GM21723 (cell line): ENCODE measurements around the gene FMN1.

Experiments
- ATAC-seq: cut with Tn5 transposase; IDR thresholded peaks from one replicate; pipeline ENCODE4 v1.9.1; 2021; ENCODE audit warnings: mild to moderate bottlenecking, moderate library complexity; ENCODE audit not compliant: unreplicated experiment

The FMN1 gene

DNA sequence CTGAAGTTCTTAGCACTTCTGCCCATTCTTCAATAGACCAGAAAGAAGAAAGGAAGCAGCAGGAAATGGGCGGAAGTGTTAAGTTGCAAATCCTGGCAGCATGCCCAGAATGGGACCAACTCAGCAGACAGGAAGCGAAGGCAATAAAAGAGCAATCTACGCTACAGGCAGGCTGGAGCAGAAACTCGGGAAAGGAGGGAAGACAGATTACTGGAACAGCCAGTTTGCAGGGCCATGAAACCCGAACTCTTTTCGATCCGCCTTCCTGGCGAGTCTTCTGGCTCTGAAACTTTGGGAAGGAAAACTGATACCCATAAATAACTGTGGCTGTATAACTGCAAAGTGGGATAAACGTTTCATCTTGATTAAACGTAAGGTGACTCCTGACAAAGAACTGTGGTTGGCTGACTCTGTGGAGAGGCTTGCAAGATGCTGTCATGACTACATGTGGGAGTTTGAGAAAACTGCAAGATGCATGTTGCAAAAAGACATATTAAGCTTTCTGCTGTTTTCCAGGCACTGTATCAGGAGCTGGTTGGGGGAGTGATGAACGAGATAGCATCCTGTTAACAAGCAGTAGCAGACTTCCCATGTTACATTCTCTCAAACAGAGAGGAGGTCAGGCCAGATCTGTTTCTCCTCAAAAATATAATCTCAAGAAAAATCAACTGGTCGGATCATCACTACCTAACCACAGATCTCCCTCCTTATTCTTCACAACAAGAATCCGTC lies 67.8 kb downstream of the FMN1 start:
- no peak for ATAC-seq

DNA sequence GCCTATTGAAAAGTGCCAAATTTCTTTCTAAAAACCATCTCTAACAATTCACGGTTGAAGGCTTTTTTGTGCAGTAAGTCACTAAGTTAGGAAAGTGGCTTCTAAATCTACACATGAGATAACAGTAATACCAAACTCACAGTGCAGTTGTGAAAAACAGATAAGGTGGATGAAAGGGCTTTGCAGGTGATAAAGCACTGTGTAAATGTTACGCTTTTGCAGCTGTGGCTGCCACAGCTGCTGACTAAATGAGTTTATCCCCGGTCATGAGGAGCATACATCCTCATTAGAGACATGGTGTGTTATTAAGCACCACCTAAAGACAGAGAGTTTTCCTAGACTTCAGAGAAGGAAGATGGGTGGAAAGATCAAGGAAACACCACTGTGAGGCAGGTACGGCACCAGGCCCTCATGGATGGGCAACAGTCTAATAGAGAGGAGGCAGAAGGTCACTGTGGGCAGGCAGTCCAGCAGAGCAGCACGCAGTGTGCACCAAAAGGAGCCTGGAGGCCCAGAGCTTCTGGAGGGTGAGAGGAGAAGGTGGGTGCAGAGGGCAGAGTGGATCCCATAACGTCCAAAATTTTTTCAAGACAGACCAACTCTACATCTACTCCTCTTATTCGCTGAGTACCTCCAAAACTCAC lies 68.5 kb downstream of the FMN1 start:
- no peak for ATAC-seq

DNA sequence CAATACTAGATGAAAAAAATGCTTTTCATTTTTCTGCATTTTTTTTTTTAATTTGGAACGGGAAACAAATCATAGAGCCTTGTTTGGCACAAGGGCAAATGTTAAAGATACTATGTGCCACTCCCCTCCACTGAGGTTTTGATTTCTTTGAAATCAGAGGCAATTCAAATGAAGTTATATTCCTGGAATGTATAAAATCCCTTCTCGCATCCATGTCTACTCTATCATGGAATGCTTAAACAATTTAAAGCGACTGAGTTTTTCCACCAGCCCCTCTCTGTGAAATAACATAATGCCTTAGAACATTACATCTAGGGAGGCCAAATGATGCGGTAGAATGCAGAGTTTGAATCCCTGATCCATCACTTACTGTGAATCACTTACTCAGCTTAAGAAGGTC lies 69.7 kb downstream of the FMN1 start:
- ATAC-seq: no peak

DNA sequence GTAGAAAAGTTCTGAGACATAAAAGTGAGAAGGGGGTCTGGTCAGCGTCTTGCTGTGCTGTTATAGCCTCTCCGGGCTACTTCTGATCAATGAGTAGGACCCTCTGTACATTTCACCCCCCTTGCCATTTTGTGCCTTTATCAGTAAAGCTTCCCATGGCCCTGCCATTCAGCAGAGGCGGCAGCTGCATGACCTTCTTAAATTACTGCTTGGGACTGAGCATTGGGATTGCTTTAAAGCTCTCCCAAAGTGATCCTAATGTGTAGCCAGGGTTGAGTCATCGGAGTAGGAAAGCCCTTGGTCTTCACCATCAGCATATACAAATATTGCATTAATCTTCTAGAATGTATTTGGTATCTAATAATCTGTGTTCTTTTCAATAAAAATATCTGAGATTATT lies 70.2 kb downstream of the FMN1 start:
- no peak for ATAC-seq

DNA sequence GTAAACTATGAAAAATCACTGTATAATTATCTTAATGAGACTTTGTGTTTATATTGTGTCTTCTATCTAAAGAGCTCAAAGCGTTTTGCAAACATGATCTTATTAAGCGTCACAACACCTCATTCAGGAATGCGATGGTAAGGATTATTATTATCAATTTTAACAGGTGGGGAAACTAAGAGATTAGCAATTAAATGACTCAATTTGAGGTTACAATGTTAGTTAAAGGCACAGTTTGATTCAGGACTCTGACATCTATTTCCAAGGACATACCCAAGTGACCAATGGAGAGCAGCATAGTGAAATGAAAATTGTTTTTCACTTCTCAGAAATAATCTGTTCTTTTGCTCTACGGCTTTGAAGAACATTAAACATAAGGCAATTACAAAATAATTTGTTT lies 74.6 kb downstream of the FMN1 start:
- ATAC-seq: no peak

DNA sequence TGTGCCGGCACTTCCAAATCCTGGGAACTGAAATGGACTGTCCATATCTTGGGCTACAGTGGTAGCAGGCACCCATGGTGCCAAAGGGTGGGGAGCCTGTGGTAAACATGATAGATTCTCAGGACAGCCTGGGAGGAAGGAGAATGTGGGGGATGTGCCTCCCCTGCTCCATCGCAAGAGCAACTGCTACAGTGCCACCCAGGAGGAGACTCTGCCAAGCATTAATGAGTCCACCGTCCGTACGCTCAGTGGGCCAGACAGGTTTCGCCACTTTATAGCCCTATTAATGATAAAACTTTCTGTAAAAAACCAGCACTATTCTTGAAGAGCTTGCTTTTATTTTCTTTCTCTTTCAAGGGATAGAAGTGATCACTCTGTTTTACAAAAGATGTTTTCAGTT lies 75.2 kb downstream of the FMN1 start:
- ATAC-seq: no peak

DNA sequence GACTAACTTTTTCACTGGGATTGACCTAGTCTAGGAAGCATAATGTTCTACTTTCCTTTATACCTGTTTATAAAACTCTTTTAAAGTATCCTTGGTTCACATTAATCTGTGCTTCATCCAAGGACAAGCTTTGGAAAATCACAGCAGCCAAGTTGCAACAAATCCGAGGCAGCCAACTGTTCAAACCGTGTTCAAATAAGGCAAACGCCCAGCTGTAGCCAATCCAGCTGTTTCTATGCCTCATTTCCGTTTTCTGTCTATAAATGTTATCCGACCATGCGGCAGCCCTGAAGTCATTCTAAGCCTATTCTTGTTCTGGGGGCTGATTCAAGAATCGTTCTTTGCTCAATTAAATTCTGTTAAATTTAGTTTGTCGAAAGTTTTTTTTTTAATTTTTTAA lies 78.3 kb downstream of the FMN1 start:
- ATAC-seq: no peak

DNA sequence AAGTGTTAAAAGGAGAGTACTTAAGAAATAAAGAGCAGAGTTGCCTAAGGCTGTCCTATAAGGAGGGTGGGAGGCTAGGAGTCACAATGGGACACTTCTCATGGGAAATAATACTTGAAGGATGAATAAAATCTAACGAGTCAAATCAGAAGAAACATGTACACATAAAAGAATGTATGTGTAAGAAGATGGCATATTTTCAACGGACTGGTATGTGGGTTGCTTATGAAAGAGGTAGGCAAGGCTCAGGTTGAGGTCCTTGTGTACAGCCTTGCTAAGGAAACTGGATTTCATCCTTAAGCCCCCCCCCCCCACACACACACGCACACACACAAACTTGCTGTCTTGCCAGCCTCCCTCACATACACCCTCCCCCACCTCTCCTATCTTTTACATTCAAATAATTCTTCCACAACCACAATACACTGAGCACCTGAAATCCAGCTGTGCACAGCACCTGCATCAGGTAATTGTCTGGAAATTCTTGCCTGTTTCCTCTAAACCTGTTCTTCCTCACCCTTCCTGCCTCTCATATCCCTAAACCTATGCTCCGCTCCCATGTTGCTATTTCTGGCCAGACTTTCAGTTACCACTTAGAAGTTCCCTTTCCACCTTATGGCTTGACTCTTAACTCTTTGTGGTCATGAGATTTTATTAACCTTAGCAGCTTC lies 79.2 kb downstream of the FMN1 start:
- ATAC-seq: no peak

DNA sequence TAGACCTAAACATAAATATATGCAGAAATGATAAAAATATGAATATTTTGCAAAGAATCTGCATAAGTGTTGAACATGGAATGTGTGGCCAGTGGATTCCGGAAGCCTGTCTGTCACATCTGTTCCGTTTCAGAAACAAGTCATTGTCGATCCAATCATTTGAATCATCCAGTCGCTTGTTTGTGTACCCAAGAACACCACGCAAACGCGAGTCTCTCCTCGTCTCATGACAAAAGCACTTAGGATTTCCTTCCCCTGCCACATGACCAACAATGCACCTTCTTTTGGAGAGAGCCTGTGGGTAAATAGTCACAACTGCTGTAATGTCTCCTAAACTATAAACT lies 80.2 kb downstream of the FMN1 start:
- ATAC-seq: no peak

DNA sequence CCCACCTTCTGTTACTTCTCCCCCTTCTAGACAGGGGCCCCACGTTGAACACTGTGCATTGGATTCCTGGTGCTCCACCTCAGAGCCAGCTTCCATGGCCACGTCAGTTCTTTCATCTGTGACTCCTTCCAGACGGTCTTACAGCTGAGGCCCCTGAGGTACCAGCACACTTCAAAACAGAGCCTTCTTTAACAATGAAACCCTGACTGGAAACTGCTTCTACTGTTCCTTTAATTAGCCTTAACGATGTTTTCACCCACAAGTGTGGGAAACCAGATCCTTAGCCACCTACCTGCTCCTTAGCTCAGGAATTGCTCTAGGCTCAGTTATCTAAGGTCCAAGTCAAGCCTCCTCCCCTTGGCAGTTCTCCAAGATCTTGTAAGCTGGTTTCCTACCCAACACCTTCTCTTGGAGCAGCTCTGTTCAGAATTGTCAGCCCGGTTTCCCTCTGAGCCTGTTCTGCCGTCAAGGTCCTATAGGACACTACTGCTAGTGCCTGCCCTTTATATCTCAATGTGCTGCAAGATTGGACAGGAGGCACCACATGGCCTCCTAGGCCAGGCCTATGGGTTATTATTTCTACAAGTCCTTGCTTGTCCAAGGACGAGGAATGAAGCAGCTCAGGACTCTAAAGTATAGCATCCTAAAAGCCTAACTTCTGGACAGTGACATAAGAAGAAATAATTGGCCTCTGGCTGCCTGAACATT lies 80.7 kb downstream of the FMN1 start:
- no peak for ATAC-seq

DNA sequence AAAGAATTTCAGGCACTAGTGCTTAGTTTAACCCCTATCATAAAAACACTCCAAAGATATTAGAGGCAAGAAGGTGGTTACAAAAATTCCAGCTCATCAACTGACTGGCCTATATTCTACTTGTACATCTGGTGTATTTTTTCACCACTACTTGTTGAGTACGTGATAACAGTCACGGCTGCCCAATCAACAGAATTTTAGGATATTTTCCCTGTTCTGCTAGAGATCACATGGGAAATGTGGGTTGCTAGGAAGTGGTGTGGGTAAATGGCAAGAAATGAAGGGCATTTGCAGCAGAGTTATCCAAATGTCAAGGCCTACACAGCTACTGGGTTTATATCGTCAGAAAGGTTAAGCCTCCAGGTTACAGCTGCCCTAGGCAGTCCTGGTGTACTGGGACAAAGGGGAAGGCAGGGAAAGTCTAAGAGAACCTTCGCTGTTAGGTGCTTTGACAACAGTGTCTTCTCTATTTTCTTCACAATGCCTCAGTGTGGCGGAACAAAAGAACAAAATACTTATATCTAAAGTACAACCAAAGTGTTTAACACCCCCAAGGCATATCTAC lies 81.9 kb downstream of the FMN1 start:
- no peak for ATAC-seq

DNA sequence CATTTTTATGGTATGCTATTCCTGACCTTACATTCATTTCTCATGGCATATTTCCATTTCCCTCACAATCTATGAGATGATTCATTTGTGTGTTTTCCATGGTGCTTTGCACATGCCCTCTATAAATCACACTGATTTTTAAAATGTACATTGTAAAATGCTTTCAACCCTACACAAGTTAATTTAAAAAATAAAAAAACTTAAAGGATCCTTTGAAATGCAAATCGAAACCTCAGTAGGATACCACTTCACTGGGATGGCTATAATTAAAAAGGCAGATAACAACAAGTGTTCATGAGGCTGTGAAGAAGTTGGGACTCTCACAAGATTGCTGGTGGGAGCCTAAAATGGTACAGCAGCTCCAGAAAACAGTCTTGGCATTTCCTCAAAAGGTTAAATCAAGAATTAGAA lies 83.5 kb downstream of the FMN1 start:
- ATAC-seq: no peak

DNA sequence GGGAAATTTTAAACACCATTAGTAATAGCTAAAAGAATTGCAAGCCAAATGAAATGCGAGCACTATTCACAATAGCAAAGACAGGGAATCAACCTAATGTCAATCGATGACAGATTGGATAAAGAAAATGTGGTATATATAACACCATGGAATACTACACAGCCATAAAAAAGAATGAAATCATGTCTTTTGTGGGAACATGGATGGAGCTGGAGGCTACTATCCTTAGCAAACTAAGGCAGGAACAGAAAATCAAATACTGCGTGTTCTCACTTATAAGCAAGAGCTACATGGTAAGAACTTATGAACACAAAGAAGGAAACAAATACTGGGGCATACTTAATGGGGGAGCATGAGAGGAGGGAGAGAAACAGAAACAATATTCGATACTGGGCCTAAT lies 85.2 kb downstream of the FMN1 start:
- ATAC-seq: no peak

DNA sequence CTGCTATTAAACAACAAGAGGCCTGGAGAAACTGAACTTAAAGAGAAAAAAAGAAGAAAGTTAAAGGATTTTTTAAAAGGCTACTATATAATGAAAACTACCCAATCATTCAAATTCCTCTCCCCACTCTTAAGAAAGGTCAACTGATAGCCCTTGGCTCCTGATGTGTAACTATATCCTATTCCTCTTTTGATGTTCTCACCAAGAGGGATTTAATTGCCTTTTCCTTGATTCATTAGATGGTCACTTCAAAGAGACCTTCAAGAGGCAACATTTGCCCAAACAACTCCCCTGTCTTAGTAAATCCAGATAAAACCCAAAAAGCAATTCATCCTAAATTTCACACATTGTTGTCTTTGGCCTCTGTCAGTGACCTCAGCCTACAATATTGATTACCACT lies 86.0 kb downstream of the FMN1 start:
- no peak for ATAC-seq

DNA sequence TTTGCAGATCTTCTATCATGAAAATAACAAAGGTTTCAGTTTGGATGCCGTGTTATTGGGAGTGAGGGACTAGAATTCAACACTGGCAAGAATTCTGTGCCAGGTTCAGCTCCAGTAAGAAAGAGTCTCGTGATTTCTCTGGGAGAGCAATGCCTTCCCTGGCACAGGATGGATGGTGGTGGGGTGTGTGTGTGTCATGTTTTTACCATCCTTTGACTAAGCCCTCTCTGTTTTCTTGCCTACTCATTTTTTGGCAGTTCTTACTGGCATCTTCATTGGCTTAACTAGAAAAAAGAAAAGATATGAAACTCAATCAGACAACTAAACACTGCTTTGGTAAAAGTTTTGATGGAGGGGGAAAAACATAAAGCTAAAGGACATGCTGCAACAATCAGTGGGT lies 86.6 kb downstream of the FMN1 start:
- no peak for ATAC-seq

DNA sequence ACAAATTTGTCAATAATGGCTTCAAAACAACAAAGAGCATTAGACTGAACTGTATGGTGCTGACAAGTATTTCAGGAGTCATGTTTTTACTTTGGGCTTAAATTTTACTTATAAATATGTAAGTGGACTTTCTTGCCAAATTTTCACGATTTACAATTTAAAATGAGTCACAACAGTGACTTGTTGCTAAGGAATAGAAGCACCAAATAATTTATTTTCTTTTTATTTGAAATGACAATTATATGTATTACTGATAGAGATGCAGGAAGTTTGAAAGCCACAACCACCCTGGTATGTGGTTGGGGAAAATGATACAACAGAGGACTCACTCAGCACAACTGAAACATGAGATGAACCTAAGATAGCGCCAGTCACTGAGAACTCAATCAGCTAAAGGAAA lies 90.3 kb downstream of the FMN1 start:
- no peak for ATAC-seq

DNA sequence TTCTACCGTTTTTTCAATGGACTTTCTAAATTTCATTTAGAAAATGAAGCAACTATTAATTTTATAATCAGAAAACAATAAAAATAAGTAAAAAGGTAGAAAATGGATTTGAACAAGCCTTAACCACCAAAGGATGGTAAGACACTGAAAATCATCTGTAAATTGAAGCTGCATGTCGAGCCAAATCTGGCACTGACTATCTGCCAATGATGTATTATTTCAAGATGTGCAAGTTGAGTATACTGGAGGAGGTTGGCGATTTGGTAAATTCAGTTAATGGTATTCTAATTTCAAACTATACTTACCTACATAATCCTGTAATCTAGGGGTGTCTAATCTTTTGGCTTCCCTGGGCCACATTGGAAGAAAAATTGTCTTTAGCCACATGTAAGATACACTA lies 93.5 kb downstream of the FMN1 start:
- ATAC-seq: no peak

DNA sequence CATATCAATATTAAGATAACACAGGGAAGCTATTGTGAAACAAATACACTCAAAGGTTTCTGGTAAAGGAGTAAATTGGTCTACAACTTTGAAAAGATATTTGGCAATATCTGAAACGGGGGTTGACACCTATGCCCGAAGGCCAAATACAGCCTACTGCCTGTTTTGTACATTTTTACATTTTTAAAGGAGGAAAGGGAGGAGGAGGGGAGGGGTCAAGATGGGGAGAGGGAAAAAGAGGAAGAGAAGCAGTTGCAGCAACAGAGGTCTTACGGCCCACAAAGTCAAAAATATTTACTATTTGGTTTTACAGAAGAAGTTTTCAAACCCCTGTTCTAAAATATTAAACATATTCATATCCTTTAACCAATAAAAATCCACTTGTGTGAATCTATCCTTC lies 94.2 kb downstream of the FMN1 start:
- no peak for ATAC-seq

DNA sequence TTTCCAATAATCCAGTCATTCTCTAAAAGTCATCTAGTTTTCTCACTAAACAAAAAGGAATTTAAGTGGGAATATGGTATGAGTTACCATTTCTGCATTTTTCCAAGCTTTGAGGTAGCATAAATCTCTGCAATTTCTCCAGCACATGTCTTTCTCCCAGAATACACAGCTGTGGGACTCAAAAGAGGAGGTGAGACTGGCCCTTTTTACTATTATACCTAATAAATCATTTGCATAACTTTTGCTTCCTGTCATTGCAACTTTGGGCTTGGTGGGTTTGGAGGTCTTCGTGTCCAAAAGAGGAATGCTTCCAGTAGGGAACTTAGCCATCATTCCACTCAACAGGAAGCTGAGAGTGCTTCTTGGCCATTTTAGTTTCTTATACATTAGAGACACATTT lies 94.8 kb downstream of the FMN1 start:
- no peak for ATAC-seq

DNA sequence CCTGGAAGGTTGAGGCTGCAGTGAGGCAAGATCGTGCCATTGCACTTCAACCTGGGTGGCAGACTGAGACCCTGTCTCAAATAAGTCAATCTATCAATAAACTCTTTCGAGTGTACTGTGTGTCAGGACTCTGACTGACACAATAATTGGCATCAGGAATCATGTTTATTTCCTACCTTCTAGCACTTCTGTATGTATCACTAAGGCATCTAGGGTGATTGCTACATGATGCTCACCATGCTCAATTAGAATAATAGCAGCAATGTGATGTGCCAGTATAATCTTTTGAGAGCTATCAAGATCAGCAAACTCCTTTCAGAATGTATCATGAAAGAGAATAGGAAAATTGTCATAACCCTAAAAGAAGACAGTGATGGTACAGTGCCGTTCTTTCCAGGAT lies 95.3 kb downstream of the FMN1 start:
- no peak for ATAC-seq
